Endothelial cell of umbilical vein (primary cell): ENCODE results near the gene PXMP2.

Source experiments
- CTCF ChIP-seq, 2 donors: IDR thresholded peaks; 1 replicate in 1 of 2; 2 replicates in 1 of 2; pipeline ENCODE4 v1.5.1; 2011; ENCODE audit warnings: low read length in 2 of 2, mild to moderate bottlenecking in 2 of 2, moderate library complexity in 2 of 2, control low read depth in 1 of 2, inconsistent platforms in 1 of 2, low read depth in 1 of 2; ENCODE audit not compliant: insufficient read depth in 1 of 2; ENCODE audit errors: extremely low read depth in 1 of 2
- EZH2 ChIP-seq: IDR thresholded peaks from 2 replicates; pipeline ENCODE4 v1.6.1; 2012; ENCODE audit warnings: borderline replicate concordance, low read depth, mild to moderate bottlenecking, moderate library complexity, low read length, inconsistent platforms; ENCODE audit not compliant: severe bottlenecking
- FOS ChIP-seq: IDR thresholded peaks from 2 replicates; pipeline ENCODE4 v1.6.1; 2011; ENCODE audit warnings: mild to moderate bottlenecking, low read length, moderate library complexity, borderline replicate concordance; ENCODE audit not compliant: insufficient read depth
- GATA2 ChIP-seq: IDR thresholded peaks from 2 replicates; pipeline ENCODE4 v1.7.0; 2011; ENCODE audit warnings: low read depth, mild to moderate bottlenecking, moderate library complexity, mixed read lengths, low read length; ENCODE audit not compliant: insufficient read length, insufficient read depth
- JUN ChIP-seq: IDR thresholded peaks from 2 replicates; pipeline ENCODE4 v1.6.1; 2011; ENCODE audit warnings: borderline replicate concordance, low read depth; ENCODE audit not compliant: insufficient read length, insufficient read depth
- MYC ChIP-seq: IDR thresholded peaks from one replicate; pipeline ENCODE4 v1.6.1; 2011; ENCODE audit warnings: mild to moderate bottlenecking, low read depth, low read length
- POLR2A ChIP-seq: IDR thresholded peaks from 2 replicates; pipeline ENCODE4 v1.6.1; 2012; ENCODE audit warnings: low read depth, mild to moderate bottlenecking, control low read depth, low read length
- POLR2AphosphoS5 ChIP-seq: IDR thresholded peaks from 2 replicates; pipeline ENCODE4 v1.6.1; 2012; ENCODE audit warnings: low read depth, mild to moderate bottlenecking, control low read depth, low read length, moderate library complexity; ENCODE audit not compliant: insufficient read depth
- TF ChIP-seq, protein P1 (sequence below): IDR thresholded peaks from 2 replicates; pipeline ENCODE4 v1.6.1; 2011; ENCODE audit not compliant: insufficient read depth, insufficient read length

DNA sequence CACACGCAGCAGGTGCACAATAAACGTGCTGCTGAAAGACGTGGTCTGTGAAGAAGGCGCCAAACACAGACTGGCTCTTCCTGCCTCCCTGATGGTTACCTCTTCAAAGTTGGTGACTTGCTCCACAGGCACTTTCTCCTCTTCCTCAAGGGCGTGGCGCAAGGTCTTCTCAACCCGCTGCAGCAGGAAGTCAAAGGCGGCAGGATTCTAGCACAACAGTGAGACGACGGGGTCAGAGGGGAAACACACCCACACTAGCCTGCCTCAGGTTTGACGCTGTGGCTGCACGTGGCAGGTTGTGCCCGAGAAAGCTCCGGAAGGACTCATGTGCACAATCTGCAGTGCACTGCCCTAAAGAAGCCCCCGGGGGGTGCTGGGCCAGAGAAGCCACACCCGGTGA lies 15.3 kb upstream of the PXMP2 start:
- TF ChIP-seq POLR2A (no peak), POLR2AphosphoS5 (no peak), CTCF (IDR thresholded peaks at IDR 0.05; ENCODE audit: extremely low read depth in 1 of 2, insufficient read depth in 1 of 2, low read depth in 1 of 2, low read length in 2 of 2) (no peak), EZH2 (no peak), GATA2 (no peak), JUN (no peak), MYC (no peak), FOS (no peak)
- TF ChIP-seq, protein P1, sequence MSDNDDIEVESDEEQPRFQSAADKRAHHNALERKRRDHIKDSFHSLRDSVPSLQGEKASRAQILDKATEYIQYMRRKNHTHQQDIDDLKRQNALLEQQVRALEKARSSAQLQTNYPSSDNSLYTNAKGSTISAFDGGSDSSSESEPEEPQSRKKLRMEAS: no peak
